ENCODE data around the gene DCAF11. TPM values are rescaled to one million over a fixed set of nuclear protein-coding genes. Genes with fewer than 3 reads are reported as not detected.
A peak's percentile ranks its signal among the peaks of the same experiment; 100 is the strongest.

Gene DCAF11
- total RNA-seq, 1 donor from 2014 or later: 91.8 TPM

DNA sequence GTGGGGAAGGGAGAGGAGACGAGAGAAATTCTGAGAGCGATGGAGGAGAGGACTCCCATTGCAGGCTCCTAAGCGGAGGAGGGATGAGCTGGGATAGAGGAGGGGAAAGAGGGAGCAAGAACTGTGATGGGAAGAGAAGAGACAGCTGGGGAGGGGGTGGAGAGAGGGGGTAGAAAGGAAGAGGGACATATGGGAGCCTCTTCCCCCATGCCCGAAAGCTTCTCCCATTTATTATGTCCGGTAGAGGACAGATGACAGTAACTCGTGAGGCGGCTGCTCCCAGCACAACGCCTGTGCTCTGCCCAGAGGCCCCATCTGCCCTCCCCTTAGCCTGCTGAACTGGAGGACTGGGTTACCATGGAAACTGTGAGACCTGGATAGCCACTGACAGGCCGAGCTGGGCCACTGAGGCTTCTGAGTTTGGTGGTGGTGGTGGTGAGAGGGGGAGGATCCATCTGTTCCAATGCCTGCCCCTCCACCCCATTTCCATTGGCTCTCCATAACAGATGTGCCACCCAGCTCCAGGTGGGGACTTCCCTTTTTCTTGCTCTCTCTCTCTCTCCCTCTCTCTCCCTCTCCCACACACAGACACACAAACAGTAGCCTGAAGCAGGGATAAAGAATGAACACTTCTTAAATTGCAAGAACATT is 35.0 kb upstream of the DCAF11 start:
- no peak for DNase-seq (ENCODE audit: low spot score)

- DNase-seq (ENCODE audit: low spot score): no peak
Observed at GRCh38 chr14:24080142-24080530, 34.4 kb upstream of the DCAF11 start.

DNA sequence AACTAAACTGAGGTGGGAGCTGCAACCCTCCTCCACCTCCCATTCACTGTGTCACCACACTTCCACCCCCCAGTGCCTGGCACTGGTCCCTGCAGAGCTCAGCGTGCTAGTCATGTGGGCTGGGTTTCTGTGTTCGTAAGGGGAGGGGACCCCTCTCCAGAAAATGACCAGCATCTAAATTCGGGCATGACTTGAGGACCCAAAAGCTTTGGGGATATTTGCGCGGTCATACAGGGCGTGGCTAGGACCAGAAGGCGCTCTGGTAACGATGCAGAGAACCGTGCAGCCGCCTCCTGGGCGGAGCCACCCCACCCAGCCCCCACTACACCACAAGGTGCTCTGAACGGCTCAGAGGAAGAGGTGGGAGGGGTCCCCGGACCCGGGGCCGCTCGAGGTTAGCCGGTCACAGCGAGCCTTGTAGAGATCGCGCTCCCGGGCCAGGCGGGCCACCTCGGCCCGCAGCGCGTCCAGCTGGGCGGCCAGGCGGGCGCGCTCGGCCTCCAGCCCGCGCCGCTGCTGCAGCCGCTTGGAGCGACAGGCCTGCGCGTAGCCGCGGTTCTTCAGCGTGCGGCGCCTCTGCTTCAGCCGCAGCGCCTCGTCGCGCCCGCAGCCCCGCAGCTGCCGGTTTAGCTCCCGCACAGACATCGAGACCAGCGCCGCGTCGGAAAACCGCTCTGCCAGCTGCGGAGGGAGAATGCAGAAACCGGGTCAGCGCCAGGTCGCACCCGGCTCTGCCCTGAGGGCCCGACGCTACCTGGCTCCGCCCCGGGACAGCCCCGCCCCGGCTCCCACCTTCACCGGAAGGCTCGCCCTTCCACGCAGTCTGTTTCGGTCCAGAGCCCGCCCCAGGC is 33.5 kb upstream of the DCAF11 start:
- DNase-seq (ENCODE audit: low spot score): peak; percentile 38

DNA sequence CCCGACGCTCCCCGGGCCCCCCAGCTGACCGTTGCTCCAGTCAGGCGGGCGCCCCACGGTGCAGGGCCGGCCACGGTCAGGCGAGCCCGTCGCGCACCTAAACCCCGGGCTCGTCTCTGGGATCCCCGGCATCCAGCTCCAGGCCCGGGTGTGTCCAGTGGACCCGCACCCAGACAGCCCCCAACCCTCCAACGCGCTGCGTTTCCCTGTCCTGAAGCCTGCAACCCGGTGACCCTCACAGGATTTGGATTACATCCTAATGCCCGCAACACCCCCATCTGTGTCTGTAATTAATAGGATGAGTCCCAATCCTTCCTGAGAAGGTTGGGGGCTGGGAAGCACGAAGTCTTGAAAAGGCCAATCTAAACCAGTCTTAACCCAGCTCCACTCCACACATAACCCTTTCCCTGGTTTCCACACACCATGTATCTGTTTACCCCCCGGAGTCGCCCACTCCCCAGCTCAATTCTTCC is 32.8 kb upstream of the DCAF11 start:
- no peak for DNase-seq (ENCODE audit: low spot score)

GRCh38 chr14:24082411-24083080 is 32.0 kb upstream of the DCAF11 start:
- no peak for DNase-seq (ENCODE audit: low spot score)

- no peak for DNase-seq (ENCODE audit: low spot score)
Observed at GRCh38 chr14:24083462-24083861, 31.1 kb upstream of the DCAF11 start.

DNA sequence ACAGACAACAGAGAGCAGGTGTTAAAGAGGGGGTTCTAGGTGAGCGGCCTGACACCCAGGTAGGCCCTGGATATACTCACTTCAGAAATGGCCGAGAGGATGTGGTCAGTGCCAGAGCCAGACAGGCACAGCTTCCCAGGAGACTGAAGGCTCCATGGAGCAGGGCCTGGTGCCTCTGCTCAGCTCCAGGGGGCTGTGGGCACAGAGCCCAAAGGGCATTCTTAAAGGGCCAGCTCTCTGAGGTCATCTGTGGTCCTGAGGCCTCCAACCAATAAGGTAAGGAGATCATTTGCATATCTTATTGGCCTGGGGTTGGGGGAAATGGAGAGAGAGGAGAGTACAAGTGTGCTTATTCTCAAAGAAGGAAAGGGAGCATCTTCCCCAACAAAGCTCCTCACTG is 30.1 kb upstream of the DCAF11 start:
- no peak for DNase-seq (ENCODE audit: low spot score)

- no peak for DNase-seq (ENCODE audit: low spot score)
Observed at GRCh38 chr14:24085215-24085614, 29.4 kb upstream of the DCAF11 start.

GRCh38 chr14:24086193-24086955 is 28.2 kb upstream of the DCAF11 start:
- DNase-seq (ENCODE audit: low spot score): no peak

- no peak for DNase-seq (ENCODE audit: low spot score)
Observed at GRCh38 chr14:24087004-24087403, 27.6 kb upstream of the DCAF11 start.

- DNase-seq (ENCODE audit: low spot score): no peak
Observed at GRCh38 chr14:24088095-24088494, 26.5 kb upstream of the DCAF11 start.

- no peak for DNase-seq (ENCODE audit: low spot score)
Observed at GRCh38 chr14:24089890-24090289, 24.7 kb upstream of the DCAF11 start.

GRCh38 chr14:24092110-24092504 is 22.5 kb upstream of the DCAF11 start:
- DNase-seq (ENCODE audit: low spot score): no peak

GRCh38 chr14:24092505-24093206 is 21.9 kb upstream of the DCAF11 start:
- DNase-seq (ENCODE audit: low spot score): no peak

DNA sequence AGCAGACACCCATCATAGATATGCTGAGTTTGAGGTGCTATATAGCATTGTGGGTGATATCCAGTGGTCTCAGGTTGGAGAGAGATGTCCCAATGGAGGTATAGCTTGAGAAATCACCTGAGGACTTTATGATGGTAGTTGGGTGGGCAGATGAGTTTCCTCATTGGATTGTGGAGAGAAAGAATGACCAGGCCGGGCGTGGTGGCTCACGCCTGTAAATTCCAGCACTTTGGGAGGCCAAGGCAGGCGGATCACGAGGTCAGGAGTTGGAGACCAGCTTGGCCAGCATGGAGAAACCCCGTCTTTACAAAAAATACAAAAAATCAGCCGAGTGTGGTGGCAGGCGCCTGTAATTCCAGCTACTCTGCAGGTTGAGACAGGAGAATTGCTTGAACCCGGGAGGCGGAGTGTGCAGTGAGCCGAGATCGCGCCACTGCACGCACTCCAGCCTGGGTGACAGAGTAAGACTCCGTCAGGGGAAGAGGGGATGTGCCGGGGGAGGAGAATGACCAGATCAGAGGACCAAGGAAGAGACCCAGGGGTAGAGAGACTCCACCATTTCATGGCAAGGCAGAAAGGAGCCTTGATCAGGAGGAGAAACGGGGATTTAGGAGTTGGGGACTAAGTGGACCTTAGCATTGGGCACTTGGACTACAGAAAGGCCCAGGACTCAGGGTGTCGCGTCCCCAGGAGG is 21.2 kb upstream of the DCAF11 start:
- no peak for DNase-seq (ENCODE audit: low spot score)

- DNase-seq (ENCODE audit: low spot score): peak; percentile 86
Observed at GRCh38 chr14:24093901-24094840, 20.4 kb upstream of the DCAF11 start, which contains the start of gene PCK2. Gene PCK2, plus strand, starts transcription at chr14:24094311. Its CDS starts 95 bp downstream, at chr14:24094406.

DNA sequence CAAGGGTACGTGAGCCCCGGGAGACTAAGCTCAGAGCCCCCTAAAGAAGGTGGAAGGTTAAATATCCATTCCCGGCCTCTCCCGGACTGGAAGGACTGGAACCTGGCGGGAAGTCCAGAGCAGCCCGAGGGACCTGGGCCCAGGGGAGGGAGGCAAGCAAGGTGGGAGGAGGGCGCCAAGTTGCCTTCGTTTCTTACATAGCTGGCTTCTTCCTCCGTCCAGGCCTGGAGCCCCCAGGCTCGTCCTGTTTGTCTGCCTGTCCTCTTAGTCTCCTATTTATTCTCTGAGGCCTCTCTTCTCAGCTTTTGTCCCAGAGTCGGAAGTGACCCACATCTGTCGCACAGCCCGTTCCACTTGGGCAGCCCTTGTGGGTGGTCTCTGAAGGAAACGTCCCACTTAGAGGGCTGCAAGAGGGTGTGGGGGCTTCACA is 19.7 kb upstream of the DCAF11 start:
- no peak for DNase-seq (ENCODE audit: low spot score)

- DNase-seq (ENCODE audit: low spot score): no peak
Observed at GRCh38 chr14:24095271-24096068, 19.1 kb upstream of the DCAF11 start.
